Measurements from ENCODE around the gene EYS.

GRCh38 chr6:65253041-65253440, 454.0 kb downstream of the EYS start:
- TF ChIP-seq, protein P1, sequence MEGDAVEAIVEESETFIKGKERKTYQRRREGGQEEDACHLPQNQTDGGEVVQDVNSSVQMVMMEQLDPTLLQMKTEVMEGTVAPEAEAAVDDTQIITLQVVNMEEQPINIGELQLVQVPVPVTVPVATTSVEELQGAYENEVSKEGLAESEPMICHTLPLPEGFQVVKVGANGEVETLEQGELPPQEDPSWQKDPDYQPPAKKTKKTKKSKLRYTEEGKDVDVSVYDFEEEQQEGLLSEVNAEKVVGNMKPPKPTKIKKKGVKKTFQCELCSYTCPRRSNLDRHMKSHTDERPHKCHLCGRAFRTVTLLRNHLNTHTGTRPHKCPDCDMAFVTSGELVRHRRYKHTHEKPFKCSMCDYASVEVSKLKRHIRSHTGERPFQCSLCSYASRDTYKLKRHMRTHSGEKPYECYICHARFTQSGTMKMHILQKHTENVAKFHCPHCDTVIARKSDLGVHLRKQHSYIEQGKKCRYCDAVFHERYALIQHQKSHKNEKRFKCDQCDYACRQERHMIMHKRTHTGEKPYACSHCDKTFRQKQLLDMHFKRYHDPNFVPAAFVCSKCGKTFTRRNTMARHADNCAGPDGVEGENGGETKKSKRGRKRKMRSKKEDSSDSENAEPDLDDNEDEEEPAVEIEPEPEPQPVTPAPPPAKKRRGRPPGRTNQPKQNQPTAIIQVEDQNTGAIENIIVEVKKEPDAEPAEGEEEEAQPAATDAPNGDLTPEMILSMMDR (IDR thresholded peaks at IDR 0.05; ENCODE audit: control extremely low read depth in 1 of 3, insufficient read depth in 1 of 3, low read depth in 1 of 3, low read length in 3 of 3), result no peak
- TF ChIP-seq BCL11A (IDR thresholded peaks at IDR 0.05; ENCODE audit: low read depth in 2 of 2, low read length in 2 of 2) (no peak), YY1 (IDR thresholded peaks at IDR 0.05; ENCODE audit: low read depth, low read length) (no peak), EZH2 (IDR thresholded peaks at IDR 0.05; ENCODE audit: low read depth, low read length, severe bottlenecking) (no peak)

Measured in H1 (cell line).